K562 (cell line): Measurements from ENCODE around the gene VAT1L. TPM values are rescaled to one million over a fixed set of nuclear protein-coding genes. Genes with fewer than 3 reads are reported as not detected.

ENCODE experiments used
- ATAC-seq: fragments of 200-7000 bp; cut with Tn5 transposase; 3 replicates; pipeline ENCODE4 v1.9.1; 2020; ENCODE audit warnings: moderate library complexity
- BruUV-seq: library from RNA; stranded (reverse); fragments of 400-500 nt; replicated peaks from 2 replicates; lab custom pipeline; 2021; lab: Mats Ljungman, UMichigan
- CTCF ChIA-PET: fragments of 300-600 bp; formaldehyde crosslinking; extraction: SDS; loops from one replicate; lab custom pipeline; 2021; ENCODE audit warnings: low intra/inter-chr PET ratio; lab: Yijun Ruan, JAX
- POLR2A ChIA-PET: fragments of 300-600, 350-650 bp; sonication (Branson Sonifier 250); formaldehyde crosslinking; extraction: SDS; loops from one replicate; lab custom pipeline; 2021; ENCODE audit warnings: antibody characterized with exemption, inconsistent platforms; lab: Yijun Ruan, JAX
- DNase-seq, 4 experiments: peaks; one replicate each; pipeline versions ENCODE4 v3.0.0 to v3.0.0-alpha.2; 2011 to 2018; ENCODE audit warnings: low spot score in 3 of 4, mixed read lengths in 3 of 4; ENCODE audit errors: extremely low read depth in 1 of 4
- FAIRE-seq: peaks from 2 replicates; lab custom pipeline; 2011; peaks lifted over from hg19 to GRCh38; lab: Jason Lieb, UNC
- H2AFZ ChIP-seq: 2 replicates; pipeline ENCODE4 v1.6.0; 2011; ENCODE audit warnings: low read depth, low read length, control low read depth, inconsistent platforms
- H3K27ac ChIP-seq: fragments of 200-600 bp; 3 replicates; pipeline ENCODE4 v1.8.0; 2011; ENCODE audit warnings: low read depth, mild to moderate bottlenecking, control low read depth, inconsistent platforms, low read length, moderate library complexity, mixed read lengths; ENCODE audit errors: extremely low read depth
- H3K27me3 ChIP-seq, 2 experiments: fragments of 300-600 bp in 1 of 2; 2 replicates in 1 of 2; 3 replicates in 1 of 2; pipeline versions ENCODE4 v1.6.0 to v1.8.0; 2011; ENCODE audit warnings: inconsistent platforms in 2 of 2, low read length in 2 of 2, mild to moderate bottlenecking in 1 of 2, mixed read lengths in 1 of 2, moderate library complexity in 1 of 2; ENCODE audit not compliant: control insufficient read depth in 2 of 2, insufficient read depth in 2 of 2
- H3K36me3 ChIP-seq: fragments of 300-600 bp; 3 replicates; pipeline ENCODE4 v1.8.0; 2011; ENCODE audit warnings: mild to moderate bottlenecking, low read length, inconsistent platforms; ENCODE audit not compliant: control insufficient read depth, insufficient read depth
- H3K4me1 ChIP-seq, 2 experiments: fragments of 200-600 bp in 1 of 2; replicated peaks in 1 of 2; 2 replicates in 1 of 2; 3 replicates in 1 of 2; pipeline versions ENCODE4 v1.5.1 to v1.8.0; 2011; ENCODE audit warnings: inconsistent platforms in 2 of 2, low read length in 2 of 2, mild to moderate bottlenecking in 1 of 2, mixed read lengths in 1 of 2, moderate library complexity in 1 of 2; ENCODE audit not compliant: control insufficient read depth in 2 of 2, insufficient read depth in 2 of 2
- H3K4me2 ChIP-seq: 2 replicates; pipeline ENCODE4 v1.6.1; 2011; ENCODE audit warnings: low read length, control low read depth, inconsistent platforms, mixed read lengths; ENCODE audit not compliant: insufficient read depth
- H3K4me3 ChIP-seq: fragments of 200-600 bp; sonication (generic), shearing (Covaris generic); 2 replicates; pipeline ENCODE4 v1.5.1; 2016; ENCODE audit warnings: control low read depth, inconsistent platforms
- H3K79me2 ChIP-seq: fragments of 200-600 bp; 3 replicates; pipeline ENCODE4 v1.8.0; 2011; ENCODE audit warnings: low read length, inconsistent platforms; ENCODE audit not compliant: control insufficient read depth, insufficient read depth
- H3K9ac ChIP-seq, 2 experiments: 2 replicates each; pipeline versions ENCODE4 v1.6.0 to v1.6.1; 2011; ENCODE audit warnings: low read depth in 2 of 2, low read length in 2 of 2, control low read depth in 1 of 2, inconsistent platforms in 1 of 2, mild to moderate bottlenecking in 1 of 2, mixed read lengths in 1 of 2; ENCODE audit not compliant: insufficient read depth in 1 of 2
- H3K9me1 ChIP-seq: one replicate; pipeline ENCODE4 v1.6.0; 2011; ENCODE audit warnings: inconsistent platforms, mild to moderate bottlenecking, low read length, moderate library complexity; ENCODE audit not compliant: control insufficient read depth, insufficient read depth
- H3K9me3 ChIP-seq: replicated peaks from 2 replicates; pipeline ENCODE4 v1.5.1; 2011; ENCODE audit warnings: low read depth, low read length, inconsistent platforms; ENCODE audit not compliant: control insufficient read depth, insufficient read depth
- H4K20me1 ChIP-seq: replicated peaks from 2 replicates; pipeline ENCODE4 v1.6.1; 2011; ENCODE audit warnings: low read length, inconsistent platforms, mixed read lengths; ENCODE audit not compliant: control insufficient read depth, insufficient read depth
- DDX20 ChIP-seq: fragments of 450-650 bp; IDR thresholded peaks from 2 replicates; pipeline ENCODE4 v1.6.1; 2016; ENCODE audit warnings: missing genetic modification characterization, low read depth, mild to moderate bottlenecking, missing compliant biosample characterization, moderate library complexity
- DMBX1 ChIP-seq: fragments of 250-450 bp; sonication (Bioruptor Pico); IDR thresholded peaks from 2 replicates; pipeline ENCODE4 v1.8.0; 2022; ENCODE audit warnings: inconsistent platforms, mild to moderate bottlenecking, moderate library complexity, borderline replicate concordance
- FOSL1 ChIP-seq: fragments of 200-800 bp; sonication (Bioruptor generic); conservative IDR thresholded peaks from 2 replicates; pipeline ENCODE4 v1.6.1; 2016; ENCODE audit warnings: missing genetic modification characterization, missing compliant biosample characterization
- FOXP1 ChIP-seq: sonication (generic); formaldehyde crosslinking; IDR thresholded peaks from 2 replicates; pipeline ENCODE4 v1.8.0; 2022; ENCODE audit warnings: mild to moderate bottlenecking, missing genetic modification reagents
- GTF2E2 ChIP-seq: fragments of 200-800 bp; sonication (Bioruptor generic); IDR thresholded peaks from 2 replicates; pipeline ENCODE4 v1.6.1; 2016; ENCODE audit warnings: missing genetic modification characterization, missing compliant biosample characterization
- HDGF ChIP-seq: fragments of 450-650 bp; IDR thresholded peaks from 2 replicates; pipeline ENCODE4 v1.6.1; 2016
- KAT7 ChIP-seq: sonication (generic); formaldehyde crosslinking; IDR thresholded peaks from 2 replicates; pipeline ENCODE4 v1.8.0; 2022; ENCODE audit warnings: missing genetic modification reagents, mild to moderate bottlenecking, borderline replicate concordance
- L3MBTL2 ChIP-seq: fragments of 450-650 bp; IDR thresholded peaks from 2 replicates; pipeline ENCODE4 v1.6.1; 2016; ENCODE audit warnings: mild to moderate bottlenecking, moderate library complexity
- MBD2 ChIP-seq: sonication (generic); IDR thresholded peaks from 2 replicates; pipeline ENCODE4 v1.6.1; 2016; ENCODE audit warnings: low read depth, borderline replicate concordance
- MTA3 ChIP-seq: fragments of 450-650 bp; formaldehyde crosslinking; IDR thresholded peaks from 2 replicates; pipeline ENCODE4 v1.6.1; 2017; ENCODE audit warnings: mild to moderate bottlenecking, borderline replicate concordance
- NELFE ChIP-seq: IDR thresholded peaks from 2 replicates; pipeline ENCODE4 v1.6.1; 2011; ENCODE audit warnings: mild to moderate bottlenecking; ENCODE audit not compliant: insufficient read depth, insufficient read length
- SAP30 ChIP-seq: fragments of 200-600 bp; sonication (generic); IDR thresholded peaks from 2 replicates; pipeline ENCODE4 v1.6.1; 2012; ENCODE audit warnings: borderline replicate concordance, low read depth, mild to moderate bottlenecking, moderate library complexity, low read length, control low read depth, inconsistent platforms; ENCODE audit not compliant: insufficient read depth, poor library complexity, severe bottlenecking
- SIN3A ChIP-seq, 2 experiments: fragments of 150-350 bp in 1 of 2; IDR thresholded peaks; 2 replicates each; pipeline ENCODE4 v1.6.1; 2011 to 2016; ENCODE audit warnings: borderline replicate concordance in 2 of 2, low read depth in 2 of 2, low read length in 2 of 2, mild to moderate bottlenecking in 2 of 2, moderate library complexity in 2 of 2; ENCODE audit not compliant: control insufficient read depth in 1 of 2
- SMARCA5 ChIP-seq: fragments of 450-650 bp; IDR thresholded peaks from 2 replicates; pipeline ENCODE4 v1.6.1; 2016
- ZNF239 ChIP-seq: fragments of 250-450 bp; sonication (Bioruptor Pico); IDR thresholded peaks from 2 replicates; pipeline ENCODE4 v1.4.0; 2020; ENCODE audit warnings: mild to moderate bottlenecking
- ZNF3 ChIP-seq: fragments of 250-450 bp; sonication (Bioruptor Pico); IDR thresholded peaks from 2 replicates; pipeline ENCODE4 v1.5.0; 2021; ENCODE audit warnings: mild to moderate bottlenecking, moderate library complexity
- ZNF436 ChIP-seq: fragments of 250-450, 450-650 bp; sonication (Bioruptor Pico); formaldehyde crosslinking; IDR thresholded peaks from 2 replicates; pipeline ENCODE4 v1.7.0; 2020; ENCODE audit warnings: mild to moderate bottlenecking
- ZNF444 ChIP-seq: fragments of 250-450 bp; sonication (Bioruptor Pico); IDR thresholded peaks from 2 replicates; pipeline ENCODE4 v1.4.0; 2020; ENCODE audit warnings: mild to moderate bottlenecking, moderate library complexity
- ZNF644 ChIP-seq: fragments of 200-800 bp; sonication (Bioruptor generic); IDR thresholded peaks from 2 replicates; pipeline ENCODE4 v1.6.1; 2016; ENCODE audit warnings: low read depth, missing genetic modification characterization, missing compliant biosample characterization
- ZNF75A ChIP-seq: fragments of 450-650 bp; formaldehyde crosslinking; IDR thresholded peaks from 2 replicates; pipeline ENCODE4 v1.4.0; 2020; ENCODE audit warnings: mild to moderate bottlenecking
- WGBS: fragments of 100-300 bp; shearing (Covaris generic); methylation state at CpG from one replicate; pipeline ENCODE4 v1.1.6; 2016; ENCODE audit warnings: low coverage, mixed read lengths; ENCODE audit not compliant: insufficient coverage; ENCODE audit errors: missing lambda C conversion rate; 5-methylcytosine and 5-hydroxymethylcytosine counted together
- in situ Hi-C: fragments of 300-500 bp; cut with MboI; formaldehyde crosslinking; loops from 4 replicates; pipeline ENCODE4 v1.15.0; 2018; ENCODE audit warnings: inconsistent platforms, mixed read lengths
- intact Hi-C: fragments of 100-400 bp; cut with micrococcal nuclease; formaldehyde crosslinking; loops from 2 replicates; pipeline ENCODE4 v1.14.2; 2022
- polyA plus RNA-seq, 8 experiments: library from polyadenylated mRNA; depleted of rRNA in 4 of 8; stranded (reverse) in 5 of 8; unstranded in 3 of 8; fragments of >200 nt; fragmentation: Nextera tagmentation in 2 of 8; fragmentation: Illumina TruSeq in 1 of 8; extraction: Ambion mirVana in 2 of 8; extraction: Trizol in 1 of 8; gene quantifications; 2 replicates each; pipeline versions ENCODE4 v1.2.1 to v1.2.3, GENCODE V29; 2011 to 2014; ENCODE audit warnings: inconsistent platforms in 1 of 8, missing spikeins in 1 of 8
- total RNA-seq, 7 experiments: library from RNA; depleted of rRNA in 6 of 7; stranded (reverse); fragments of >200 nt in 6 of 7; fragmentation: Illumina TruSeq in 2 of 7; extraction: Trizol in 2 of 7; gene quantifications; 2 replicates each; pipeline versions ENCODE4 v1.2.1 to v1.2.3, GENCODE V29; 2011 to 2021; ENCODE audit warnings: low replicate concordance in 1 of 7
- TF ChIP-seq, protein P1 (sequence below): fragments of 450-650 bp; formaldehyde crosslinking; IDR thresholded peaks from 2 replicates; pipeline ENCODE4 v1.4.0; 2020; ENCODE audit warnings: mild to moderate bottlenecking

VAT1L gene
- total and polyA plus RNA-seq, 9 of the 15 experiments (the other 6 are each of a cell fraction or from before 2014, with no cell fraction given) = 0.01 TPM; not detected in 8

DNA sequence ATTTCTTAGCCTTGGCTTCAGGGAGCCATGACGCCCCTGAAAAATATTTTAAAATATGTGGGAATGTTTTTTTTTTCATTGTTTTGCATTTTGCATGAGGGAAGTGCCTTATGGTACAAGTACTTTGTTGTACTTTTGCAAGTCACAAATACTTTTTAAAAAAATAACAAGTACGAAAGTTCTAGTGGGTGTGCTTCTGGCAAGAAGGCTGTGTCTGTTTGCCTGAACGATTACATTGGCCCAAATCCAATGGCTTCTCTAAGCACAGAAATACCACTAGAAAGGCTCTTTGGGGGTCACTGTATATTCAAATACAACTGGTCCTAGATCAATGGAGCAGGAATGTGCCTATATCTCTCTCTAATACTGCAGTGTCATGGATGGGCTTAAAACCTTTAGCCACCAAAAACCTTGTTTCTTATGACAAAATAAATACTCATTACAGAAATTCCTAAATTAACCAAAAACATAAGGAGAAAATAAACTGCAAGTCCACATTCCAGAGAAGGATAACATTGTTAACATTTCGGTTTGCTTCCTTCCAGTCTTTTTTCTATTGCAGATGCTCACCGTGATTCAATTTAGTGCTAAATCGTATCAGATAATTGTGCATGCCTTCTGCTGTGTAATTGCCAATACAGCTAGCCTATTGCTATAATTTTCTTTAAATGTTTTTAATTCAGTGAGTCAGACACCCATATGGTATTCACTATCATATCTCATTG lies 97.4 kb downstream of the VAT1L start (continued):
- TF ChIP-seq ZNF644 (tag) = no peak
- no peak for TF ChIP-seq SIN3A (IDR thresholded peaks at IDR 0.05; ENCODE audit: borderline replicate concordance in 2 of 2, control insufficient read depth in 1 of 2, low read depth in 2 of 2, low read length in 2 of 2)
- TF ChIP-seq HDGF = no peak
- TF ChIP-seq, all 486 proteins: peak for 0

DNA sequence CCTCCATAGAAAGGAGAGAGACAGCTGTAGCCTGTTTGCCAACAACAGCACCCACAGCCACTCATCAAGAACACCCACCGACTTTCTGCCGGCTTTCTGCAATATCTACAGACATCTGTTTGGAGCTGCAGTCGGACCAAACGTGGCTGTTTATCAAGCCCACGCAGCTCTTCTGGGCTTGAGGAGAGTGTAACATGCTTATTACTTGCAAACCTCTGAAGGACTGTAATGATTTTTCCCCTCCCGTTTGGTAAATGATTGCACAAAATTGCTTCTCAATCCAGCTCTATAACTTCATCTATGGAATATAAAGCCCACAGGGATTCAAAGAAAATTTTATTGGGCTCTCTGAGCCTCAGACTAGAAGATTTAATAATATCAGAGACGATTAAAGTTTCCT lies 100.5 kb downstream of the VAT1L start:
- Histone ChIP-seq H3K36me3 (no peaks in the 10 kb centered on the region), H4K20me1 (peaks cover 3% of the 10 kb centered on the region; the same call in 1 of the 2 replicates), H3K27me3 (peaks cover 2 to 3% of the 10 kb centered on the region in 2 experiments; a peak in 1 of 5 replicates), H3K79me2 (no peaks in the 10 kb centered on the region), H3K27ac (no peak overlapping the region), H3K9ac (no peak overlapping the region), H3K4me1 (no peaks in the 10 kb centered on the region), H3K9me1 (no peaks in the 10 kb centered on the region), H2AFZ (no peak overlapping the region), H3K4me2 (no peak overlapping the region), H3K4me3 (no peak overlapping the region), H3K9me3 (no peaks in the 10 kb centered on the region)
- ChIA-PET POLR2A (no interaction called here), CTCF (no interaction called here)
- TF ChIP-seq SMARCA5 (no peak), KAT7 (no peak), FOSL1 (tag) (no peak), MTA3 (no peak), ZNF436 (CRISPR knock-in tag) (no peak), DMBX1 (CRISPR knock-in tag) (no peak), FOXP1 (CRISPR knock-in tag) (no peak), ZNF239 (no peak), GTF2E2 (no peak), ZNF3 (CRISPR knock-in tag) (no peak), ZNF75A (CRISPR knock-in tag) (no peak), NELFE (no peak), ZNF444 (no peak), SAP30 (no peak), L3MBTL2 (no peak), DDX20 (tag) (no peak), MBD2 (no peak)
- TF ChIP-seq, protein P1, sequence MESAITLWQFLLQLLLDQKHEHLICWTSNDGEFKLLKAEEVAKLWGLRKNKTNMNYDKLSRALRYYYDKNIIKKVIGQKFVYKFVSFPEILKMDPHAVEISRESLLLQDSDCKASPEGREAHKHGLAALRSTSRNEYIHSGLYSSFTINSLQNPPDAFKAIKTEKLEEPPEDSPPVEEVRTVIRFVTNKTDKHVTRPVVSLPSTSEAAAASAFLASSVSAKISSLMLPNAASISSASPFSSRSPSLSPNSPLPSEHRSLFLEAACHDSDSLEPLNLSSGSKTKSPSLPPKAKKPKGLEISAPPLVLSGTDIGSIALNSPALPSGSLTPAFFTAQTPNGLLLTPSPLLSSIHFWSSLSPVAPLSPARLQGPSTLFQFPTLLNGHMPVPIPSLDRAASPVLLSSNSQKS (CRISPR knock-in tag) = no peak
- FAIRE-seq = no peak
- no peak for ATAC-seq
- no peak for DNase-seq
- intact Hi-C loops = no loop called here
- in situ Hi-C loops = no loop called here
- WGBS = 2% methylated on average over 7 of the region's 7 CpGs
- BruUV-seq = no TSS peak
